BLaER1 (cell line): ENCODE data around the gene MDM4.

ENCODE experiments used
- H3K27ac ChIP-seq: shearing (Covaris generic); formaldehyde crosslinking; 2 replicates; pipeline ENCODE4 v1.8.1; 2022
- H3K27me3 ChIP-seq: shearing (Covaris generic); formaldehyde crosslinking; 2 replicates; pipeline ENCODE4 v1.8.1; 2022
- H3K36me3 ChIP-seq: shearing (Covaris generic); formaldehyde crosslinking; 2 replicates; pipeline ENCODE4 v1.8.1; 2022
- H3K4me1 ChIP-seq: shearing (Covaris generic); formaldehyde crosslinking; 2 replicates; pipeline ENCODE4 v1.8.1; 2022
- H3K4me2 ChIP-seq: shearing (Covaris generic); formaldehyde crosslinking; 2 replicates; pipeline ENCODE4 v1.8.1; 2022
- H3K4me3 ChIP-seq: shearing (Covaris generic); formaldehyde crosslinking; 2 replicates; pipeline ENCODE4 v1.8.1; 2022
- H3K9ac ChIP-seq: shearing (Covaris generic); formaldehyde crosslinking; 2 replicates; pipeline ENCODE4 v1.8.1; 2022
- H3K9me3 ChIP-seq: shearing (Covaris generic); formaldehyde crosslinking; 2 replicates; pipeline ENCODE4 v1.8.1; 2022
- H4K20me1 ChIP-seq: shearing (Covaris generic); formaldehyde crosslinking; 2 replicates; pipeline ENCODE4 v1.8.1; 2022
- Cebpa-rat ChIP-seq: shearing (Covaris generic); IDR thresholded peaks from 2 replicates; pipeline ENCODE4 v1.8.1; 2022

Gene MDM4

DNA sequence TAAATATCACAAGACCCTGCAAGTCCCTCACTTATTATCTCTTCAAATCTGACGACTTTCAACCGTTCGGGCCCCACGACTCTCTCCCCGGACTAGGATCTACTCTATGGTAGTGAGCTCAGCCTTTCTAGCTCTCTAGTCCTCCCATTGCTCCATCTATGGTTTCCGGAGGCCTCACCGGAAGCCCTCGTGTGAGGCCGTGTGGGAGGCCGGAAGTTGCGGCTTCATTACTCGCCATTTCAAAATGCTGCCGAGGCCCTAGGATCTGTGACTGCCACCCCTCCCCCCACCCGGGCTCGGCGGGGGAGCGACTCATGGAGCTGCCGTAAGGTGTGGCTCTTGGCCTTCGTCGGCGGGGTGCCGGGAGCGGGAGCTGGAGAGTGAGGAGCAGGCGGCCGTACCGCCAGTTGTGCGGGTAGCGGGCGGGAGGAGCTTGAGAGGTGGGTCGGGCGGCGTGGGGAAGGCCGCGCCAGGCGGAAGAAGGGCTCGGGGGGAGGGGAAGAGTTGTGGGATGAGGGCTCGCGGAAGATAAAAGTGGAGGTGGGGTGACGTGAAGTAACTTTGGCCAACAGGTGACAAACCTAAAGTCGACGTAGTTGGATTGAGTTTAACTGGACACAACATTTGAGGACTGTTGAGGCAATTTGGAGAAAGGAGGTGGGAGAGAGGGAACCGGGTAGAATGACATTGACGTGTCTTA is at the start of gene MDM4:
Gene MDM4 (plus strand): TSS at position 227 of the 700 bp plus-strand sequence. CDS start 9,113 bp downstream, outside the sequence.
- peak; percentile 68; the same call in 1 of the 2 replicates for TF ChIP-seq Cebpa-rat
- H3K36me3 ChIP-seq: peaks cover 23% of the 10 kb centered on the region
- H4K20me1 ChIP-seq: no peaks in the 10 kb centered on the region
- no peaks in the 10 kb centered on the region for H3K27me3 ChIP-seq
- peak within 1 kb of the TSS; percentile 99 for H3K9ac ChIP-seq
- peak within 1 kb of the TSS; percentile 82 for H3K4me3 ChIP-seq
- H3K9me3 ChIP-seq: peaks cover 7% of the 10 kb centered on the region; the same call in 1 of the 2 replicates
- H3K4me1 ChIP-seq: peaks cover 86% of the 10 kb centered on the region
- H3K4me2 ChIP-seq: peak within 1 kb of the TSS; percentile 90
- peak within 1 kb of the TSS; percentile 100 for H3K27ac ChIP-seq

DNA sequence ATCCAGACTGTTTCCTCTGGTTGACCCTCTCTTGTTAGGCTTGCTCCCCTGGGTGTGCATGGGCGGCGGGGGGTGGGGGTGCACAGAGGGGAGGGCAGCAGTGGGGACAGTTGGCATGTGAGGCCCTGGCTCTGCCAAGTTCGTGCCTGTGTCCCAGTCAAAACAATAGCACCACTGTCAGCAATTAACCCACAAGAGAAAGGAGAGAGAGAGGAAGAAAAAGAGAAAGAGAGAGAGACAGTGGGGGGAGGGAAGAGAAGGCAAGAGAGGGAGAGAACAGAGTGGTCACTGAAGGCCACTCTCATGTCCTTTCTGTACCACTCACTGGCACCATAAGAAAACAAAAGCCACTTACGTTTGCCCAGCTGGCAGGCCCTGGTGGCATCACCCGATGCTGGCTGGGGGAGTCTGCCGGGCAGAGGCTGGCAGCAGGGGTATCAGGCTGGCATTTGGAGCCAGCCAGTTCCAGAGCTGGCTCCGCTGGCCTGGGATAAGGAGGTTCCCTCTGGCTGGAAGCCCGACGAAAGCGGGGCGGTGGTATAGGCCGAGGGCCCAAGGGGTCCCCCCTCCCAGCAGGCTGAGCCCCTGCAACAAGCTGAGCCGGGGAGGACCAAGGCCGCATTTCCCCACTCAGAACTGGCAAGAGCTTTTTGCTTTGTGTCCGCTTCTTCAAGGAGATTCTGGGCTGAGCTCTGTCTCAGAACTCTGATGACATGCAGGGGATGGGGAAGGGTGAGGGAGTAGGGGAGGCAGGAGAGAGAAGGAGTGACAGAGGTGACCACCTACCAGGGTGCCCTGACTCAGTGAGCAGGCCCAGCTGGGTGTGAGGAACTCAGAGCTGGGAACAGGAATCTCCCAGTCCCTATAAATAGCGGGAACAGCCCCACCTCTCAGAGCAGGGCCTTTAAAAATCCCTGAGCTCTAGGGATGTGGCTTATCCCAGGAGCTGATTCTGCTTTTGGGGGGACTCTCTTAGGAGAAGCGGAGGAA is 49.5 kb upstream of the MDM4 start:
- Histone ChIP-seq H3K9me3 (no peaks in the 10 kb centered on the region), H4K20me1 (peaks cover 57% of the 10 kb centered on the region), H3K27ac (peak overlapping the region; percentile 87), H3K36me3 (peaks cover 34% of the 10 kb centered on the region), H3K4me3 (0 out of 2 replicates have a peak overlapping the region, but pooled peaks have one; percentile 29), H3K4me2 (peak overlapping the region; percentile 97), H3K9ac (peak overlapping the region; percentile 72), H3K4me1 (peaks cover 86% of the 10 kb centered on the region), H3K27me3 (no peaks in the 10 kb centered on the region)
- no peak for TF ChIP-seq Cebpa-rat

GRCh38 chr1:204468206-204468605 is 48.0 kb upstream of the MDM4 start:
- peaks cover 80% of the 10 kb centered on the region for H3K4me1 ChIP-seq
- H3K27ac ChIP-seq: 0 out of 2 replicates have a peak overlapping the region, but pooled peaks have one; percentile 9
- no peak overlapping the region for H3K4me3 ChIP-seq
- no peak overlapping the region for H3K9ac ChIP-seq
- H3K4me2 ChIP-seq: peak overlapping the region; percentile 97
- H3K9me3 ChIP-seq: no peaks in the 10 kb centered on the region
- H3K27me3 ChIP-seq: no peaks in the 10 kb centered on the region
- TF ChIP-seq Cebpa-rat: no peak
- peaks cover 50% of the 10 kb centered on the region for H4K20me1 ChIP-seq
- H3K36me3 ChIP-seq: peaks cover 30% of the 10 kb centered on the region

GRCh38 chr1:204468766-204469302 is 47.4 kb upstream of the MDM4 start:
- no peaks in the 10 kb centered on the region for H3K27me3 ChIP-seq
- H3K9me3 ChIP-seq: no peaks in the 10 kb centered on the region
- peaks cover 55% of the 10 kb centered on the region for H4K20me1 ChIP-seq
- H3K36me3 ChIP-seq: peaks cover 26% of the 10 kb centered on the region
- H3K4me3 ChIP-seq: no peak overlapping the region
- H3K4me2 ChIP-seq: peak overlapping the region; percentile 97
- H3K4me1 ChIP-seq: peaks cover 80% of the 10 kb centered on the region
- peak overlapping the region; percentile 44 for H3K27ac ChIP-seq
- H3K9ac ChIP-seq: no peak overlapping the region
- TF ChIP-seq Cebpa-rat: no peak

- H3K9ac ChIP-seq: no peak overlapping the region
- H3K36me3 ChIP-seq: peaks cover 24% of the 10 kb centered on the region
- H3K4me2 ChIP-seq: peak overlapping the region; percentile 97
- no peak overlapping the region for H3K4me3 ChIP-seq
- H4K20me1 ChIP-seq: peaks cover 60% of the 10 kb centered on the region
- peaks cover 79% of the 10 kb centered on the region for H3K4me1 ChIP-seq
- no peaks in the 10 kb centered on the region for H3K9me3 ChIP-seq
- peak overlapping the region; percentile 44 for H3K27ac ChIP-seq
- TF ChIP-seq Cebpa-rat: no peak
- no peaks in the 10 kb centered on the region for H3K27me3 ChIP-seq
Measured at GRCh38 chr1:204469304-204469703, 46.9 kb upstream of the MDM4 start.

GRCh38 chr1:204471687-204472086 is 44.5 kb upstream of the MDM4 start:
- Histone ChIP-seq H3K4me3 (no peak overlapping the region), H3K27me3 (no peaks in the 10 kb centered on the region), H3K27ac (no peak overlapping the region), H3K4me2 (no peak overlapping the region), H3K9me3 (no peaks in the 10 kb centered on the region), H4K20me1 (peaks cover 74% of the 10 kb centered on the region), H3K9ac (no peak overlapping the region), H3K4me1 (peaks cover 79% of the 10 kb centered on the region), H3K36me3 (peaks cover 25% of the 10 kb centered on the region)
- no peak for TF ChIP-seq Cebpa-rat

DNA sequence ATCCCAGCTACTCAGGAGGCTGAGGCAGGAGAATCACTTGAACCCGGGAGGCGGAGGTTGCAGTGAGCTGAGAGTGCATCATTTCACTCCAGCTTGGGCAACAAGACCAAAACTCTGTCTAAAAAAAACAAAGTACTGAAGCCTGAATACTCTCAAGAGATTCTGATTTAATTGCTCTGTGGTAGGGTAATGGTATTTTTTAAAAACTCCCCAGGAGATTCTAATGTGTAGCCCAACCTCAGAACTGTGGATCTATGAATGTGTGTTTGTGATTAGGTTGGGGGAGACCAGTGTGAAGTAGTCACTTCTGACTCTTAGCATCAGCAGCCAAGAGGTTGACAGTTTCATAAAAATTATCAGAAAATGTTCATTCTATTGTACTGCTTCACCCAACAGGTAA is 43.5 kb upstream of the MDM4 start:
- no peak for TF ChIP-seq Cebpa-rat

GRCh38 chr1:204473400-204473965 is 42.7 kb upstream of the MDM4 start:
- Histone ChIP-seq H3K9me3 (no peaks in the 10 kb centered on the region), H3K9ac (no peak overlapping the region), H4K20me1 (peaks cover 76% of the 10 kb centered on the region), H3K4me2 (0 out of 2 replicates have a peak overlapping the region, but pooled peaks have one; percentile 1), H3K36me3 (peaks cover 26% of the 10 kb centered on the region), H3K27ac (no peak overlapping the region), H3K4me1 (peaks cover 79% of the 10 kb centered on the region), H3K4me3 (no peak overlapping the region), H3K27me3 (no peaks in the 10 kb centered on the region)
- TF ChIP-seq Cebpa-rat: no peak

More for the DNA sequence above, 43.5 kb upstream of the MDM4 start:
- no peaks in the 10 kb centered on the region for H3K27me3 ChIP-seq
- no peak overlapping the region for H3K9ac ChIP-seq
- no peak overlapping the region for H3K27ac ChIP-seq
- H3K36me3 ChIP-seq: peaks cover 32% of the 10 kb centered on the region
- peaks cover 79% of the 10 kb centered on the region for H3K4me1 ChIP-seq
- H3K4me3 ChIP-seq: no peak overlapping the region
- H4K20me1 ChIP-seq: peaks cover 75% of the 10 kb centered on the region
- H3K4me2 ChIP-seq: no peak overlapping the region
- H3K9me3 ChIP-seq: no peaks in the 10 kb centered on the region

DNA sequence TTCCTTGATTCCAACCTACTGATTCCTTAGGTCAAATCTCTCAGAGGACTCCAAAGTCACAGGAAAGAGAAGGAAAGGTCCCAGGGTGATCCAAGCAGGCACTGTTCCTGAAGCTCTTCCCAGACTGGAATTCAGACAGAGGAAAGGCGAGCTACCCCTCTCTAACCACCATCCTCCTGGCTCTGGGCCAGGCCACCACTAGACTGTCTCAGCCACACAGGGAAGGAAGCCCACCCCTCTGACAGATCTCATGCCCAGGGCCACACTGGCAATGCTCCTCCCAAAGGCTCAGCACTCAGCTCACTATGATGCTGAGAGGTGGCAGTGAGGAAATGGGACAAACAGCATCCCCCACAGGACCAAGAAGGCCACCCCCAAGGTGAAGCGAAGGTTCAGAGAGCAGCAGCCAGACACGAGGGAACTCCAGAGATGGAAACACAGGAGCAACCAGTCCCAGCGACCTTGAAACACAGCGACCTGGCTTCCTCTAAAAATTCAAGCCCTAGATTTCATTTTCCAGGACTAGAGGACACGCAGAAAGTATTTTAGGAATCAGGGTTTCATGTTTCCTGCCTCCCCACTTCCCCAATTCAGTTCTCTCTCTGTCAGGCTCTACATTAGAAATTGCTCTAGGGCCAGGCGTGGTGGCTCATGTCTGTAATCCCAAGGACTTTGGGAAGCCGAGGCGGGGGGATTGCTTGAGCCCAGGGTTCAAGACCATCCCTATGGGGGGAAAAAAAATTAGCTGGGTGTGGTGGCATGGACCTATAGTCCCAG is 40.4 kb upstream of the MDM4 start:
- no peaks in the 10 kb centered on the region for H3K27me3 ChIP-seq
- H3K9ac ChIP-seq: peak overlapping the region; percentile 25; the same call in 1 of the 2 replicates
- H3K4me1 ChIP-seq: peaks cover 82% of the 10 kb centered on the region
- no peak for TF ChIP-seq Cebpa-rat
- 0 out of 2 replicates have a peak, but pooled peaks cover 11% of the 10 kb centered on the region for H3K36me3 ChIP-seq
- H3K9me3 ChIP-seq: no peaks in the 10 kb centered on the region
- H3K4me2 ChIP-seq: peak overlapping the region; percentile 98
- H4K20me1 ChIP-seq: peaks cover 68% of the 10 kb centered on the region
- H3K27ac ChIP-seq: peak overlapping the region; percentile 42; the same call in 1 of the 2 replicates
- no peak overlapping the region for H3K4me3 ChIP-seq
